ENCODE data around the gene GDA.

GDA gene

GRCh38 chr9:72128526-72128925 is 20.7 kb upstream of the GDA start:
- no peak for DNase-seq (ENCODE audit: low read depth)
- in situ Hi-C loops (cut with HindIII; ENCODE audit: low sequenced_read_pairs), result no loop called here
- no peak overlapping the region for H3K4me3 ChIP-seq (ENCODE audit: low read depth, low read length)
- no peak for TF ChIP-seq CTCF (IDR thresholded peaks at IDR 0.05; ENCODE audit: low read depth, low read length, missing control alignments)

- no peak overlapping the region for H3K4me3 ChIP-seq (ENCODE audit: low read depth, low read length)
- in situ Hi-C loops (cut with HindIII; ENCODE audit: low sequenced_read_pairs), result no loop called here
- TF ChIP-seq CTCF (IDR thresholded peaks at IDR 0.05; ENCODE audit: low read depth, low read length, missing control alignments), result no peak
- no peak for DNase-seq (ENCODE audit: low read depth)
Measured at GRCh38 chr9:72129271-72130156, 19.7 kb upstream of the GDA start.

DNA sequence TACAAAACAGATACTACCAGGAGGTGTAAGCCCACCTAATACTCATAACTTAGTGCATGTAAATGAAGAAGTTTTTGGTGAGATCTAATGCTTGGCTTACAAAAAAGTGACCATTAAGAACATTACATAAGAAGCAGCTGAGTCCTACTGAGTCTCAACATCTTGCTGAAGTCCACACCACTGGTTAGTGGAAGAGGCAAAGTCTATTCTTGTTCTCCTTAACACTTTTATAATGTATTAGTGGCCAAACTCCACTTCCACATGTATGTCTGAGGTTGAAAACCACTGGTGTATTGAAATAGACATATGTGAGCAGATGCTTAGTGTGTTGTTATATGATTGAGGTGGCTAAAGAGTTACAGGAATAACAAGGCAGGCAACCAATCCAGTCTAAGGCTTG is 18.9 kb upstream of the GDA start:
- H3K4me3 ChIP-seq (ENCODE audit: low read depth, low read length), result no peak overlapping the region
- DNase-seq (ENCODE audit: low read depth), result no peak
- in situ Hi-C loops (cut with HindIII; ENCODE audit: low sequenced_read_pairs), result no loop called here
- TF ChIP-seq CTCF (IDR thresholded peaks at IDR 0.05; ENCODE audit: low read depth, low read length, missing control alignments), result no peak

DNA sequence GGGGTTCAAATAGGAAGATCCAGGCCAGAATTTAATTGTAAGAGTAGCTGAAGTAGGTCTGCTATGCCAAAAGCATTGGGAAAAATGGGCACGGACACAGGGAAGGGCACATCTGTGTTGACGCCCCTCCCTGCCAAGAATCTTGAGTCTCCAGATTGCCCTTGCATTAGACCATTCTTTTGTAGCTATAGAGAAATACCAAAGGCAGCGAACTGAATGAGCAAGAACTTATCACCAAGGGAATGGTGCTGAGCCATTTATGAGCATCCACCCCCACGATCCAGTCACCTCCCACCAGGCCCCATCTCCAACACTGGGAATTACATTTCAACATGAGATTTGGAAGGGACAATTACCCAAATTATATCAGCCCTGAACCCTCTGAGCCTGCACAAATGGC is 18.0 kb upstream of the GDA start:
- in situ Hi-C loops (cut with HindIII; ENCODE audit: low sequenced_read_pairs), result no loop called here
- no peak overlapping the region for H3K4me3 ChIP-seq (ENCODE audit: low read depth, low read length)
- TF ChIP-seq CTCF (IDR thresholded peaks at IDR 0.05; ENCODE audit: low read depth, low read length, missing control alignments), result no peak

DNA sequence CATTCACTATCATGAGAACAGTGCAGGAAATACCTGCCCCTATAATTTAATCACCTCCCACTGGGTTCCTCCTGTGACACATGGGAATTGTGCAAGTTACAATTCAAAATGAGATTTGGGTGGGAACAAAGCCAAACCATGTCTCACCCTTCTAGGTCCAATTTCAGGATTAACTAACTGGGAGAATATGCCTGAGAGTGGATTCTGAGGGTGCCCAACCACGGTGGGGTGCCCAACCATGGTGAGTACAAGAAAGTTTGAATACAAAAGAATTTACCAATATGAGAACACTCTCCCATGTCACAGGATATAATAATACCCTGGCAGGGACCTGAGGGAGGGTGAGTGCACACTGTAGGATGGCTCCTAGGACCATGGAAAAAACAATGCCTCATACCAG is 17.2 kb upstream of the GDA start:
- DNase-seq (ENCODE audit: low read depth), result no peak
- no peak overlapping the region for H3K4me3 ChIP-seq (ENCODE audit: low read depth, low read length)
- no peak for TF ChIP-seq CTCF (IDR thresholded peaks at IDR 0.05; ENCODE audit: low read depth, low read length, missing control alignments)
- in situ Hi-C loops (cut with HindIII; ENCODE audit: low sequenced_read_pairs), result no loop called here

More for the DNA sequence above, 18.0 kb upstream of the GDA start:
- DNase-seq (ENCODE audit: low read depth), result no peak

DNA sequence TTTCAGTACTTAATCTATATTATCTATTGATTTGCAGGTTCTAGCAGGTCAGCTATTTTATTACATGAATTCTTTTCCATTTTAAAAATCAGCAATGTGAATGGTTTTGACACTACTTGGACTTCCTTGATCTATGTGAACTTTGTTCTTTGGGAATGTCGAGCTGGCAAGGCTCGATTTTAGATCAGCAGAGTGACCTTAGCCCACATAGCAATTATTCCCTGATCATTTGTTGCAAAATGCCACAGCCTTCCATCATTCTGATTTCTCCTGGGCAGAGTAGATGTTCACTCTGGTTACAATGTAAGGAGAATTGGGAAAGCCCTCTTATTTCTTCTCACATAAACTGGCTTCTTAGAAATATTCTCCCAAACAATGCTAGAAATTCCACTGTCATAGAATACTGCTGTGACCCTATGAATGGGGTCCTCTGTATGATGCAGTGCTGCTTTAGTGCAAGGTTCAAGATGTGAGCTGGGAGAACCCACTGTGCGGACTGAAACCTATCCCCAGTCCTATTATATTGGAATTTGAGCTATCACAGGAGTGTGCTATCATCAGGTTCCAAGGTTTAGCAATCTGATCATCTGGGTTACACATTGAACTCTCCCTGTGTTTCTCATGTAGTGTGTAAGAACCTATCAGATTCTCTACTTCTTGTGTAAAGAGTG is 15.7 kb upstream of the GDA start:
- no peak for TF ChIP-seq CTCF (IDR thresholded peaks at IDR 0.05; ENCODE audit: low read depth, low read length, missing control alignments)
- H3K4me3 ChIP-seq (ENCODE audit: low read depth, low read length), result no peak overlapping the region
- in situ Hi-C loops (cut with HindIII; ENCODE audit: low sequenced_read_pairs), result no loop called here
- DNase-seq (ENCODE audit: low read depth), result no peak

Measured in astrocyte of the cerebellum (primary cell).